Activated CD8-positive, alpha-beta T cell treated with anti-CD3 and anti-CD28 coated beads for 36 hours (primary cell): Measurements from ENCODE around the gene TPCN1. TPM values are rescaled to one million over a fixed set of nuclear protein-coding genes. Genes with fewer than 3 reads are reported as not detected.

Source experiments
- ATAC-seq: fragments of 200-7000 bp; cut with Tn5 transposase; one replicate; pipeline ENCODE4 v1.10.0; 2021; ENCODE audit warnings: mild to moderate bottlenecking, moderate library complexity
- CTCF ChIA-PET: fragments of 350-600 bp; sonication (Branson Sonifier 250); formaldehyde crosslinking; loops from one replicate; lab custom pipeline; 2021; ENCODE audit warnings: antibody characterized with exemption; lab: Charles Lee
- POLR2A ChIA-PET: fragments of 350-600 bp; sonication (Branson Sonifier 250); formaldehyde crosslinking; loops from one replicate; lab custom pipeline; 2021; ENCODE audit warnings: antibody characterized with exemption; lab: Charles Lee
- DNase-seq: peaks from one replicate; pipeline ENCODE4 v3.0.0-alpha.2; 2020
- H3K27ac Mint-ChIP-seq: one replicate; pipeline ENCODE4 v1.8.0; 2021; ENCODE audit warnings: mild to moderate bottlenecking, mixed read lengths
- H3K27me3 Mint-ChIP-seq: one replicate; pipeline ENCODE4 v1.8.0; 2021; ENCODE audit warnings: mixed read lengths
- H3K36me3 Mint-ChIP-seq: one replicate; pipeline ENCODE4 v1.8.0; 2021; ENCODE audit warnings: low read depth, mixed read lengths
- H3K4me1 Mint-ChIP-seq: one replicate; pipeline ENCODE4 v1.8.0; 2021; ENCODE audit warnings: low read depth, mixed read lengths
- H3K4me3 Mint-ChIP-seq: one replicate; pipeline ENCODE4 v1.8.0; 2021; ENCODE audit warnings: mild to moderate bottlenecking, moderate library complexity, mixed read lengths
- H3K9me3 Mint-ChIP-seq: one replicate; pipeline ENCODE4 v1.8.0; 2021; ENCODE audit warnings: mixed read lengths
- CTCF ChIP-seq: fragments of 200-600 bp; IDR thresholded peaks from one replicate; pipeline ENCODE4 v1.8.0; 2022; ENCODE audit warnings: antibody characterized with exemption, mild to moderate bottlenecking
- intact Hi-C: fragments of 100-400 bp; cut with micrococcal nuclease; formaldehyde crosslinking; loops from one replicate; pipeline ENCODE4 v1.10.0; 2022
- total RNA-seq, 2 experiments: library from RNA; stranded (reverse); gene quantifications; one replicate each; pipeline ENCODE4 v1.2.3, GENCODE V29; 2021

The TPCN1 gene
- total RNA-seq, 2 experiments from 2014 or later, result 29.9 to 33.5 TPM

DNA sequence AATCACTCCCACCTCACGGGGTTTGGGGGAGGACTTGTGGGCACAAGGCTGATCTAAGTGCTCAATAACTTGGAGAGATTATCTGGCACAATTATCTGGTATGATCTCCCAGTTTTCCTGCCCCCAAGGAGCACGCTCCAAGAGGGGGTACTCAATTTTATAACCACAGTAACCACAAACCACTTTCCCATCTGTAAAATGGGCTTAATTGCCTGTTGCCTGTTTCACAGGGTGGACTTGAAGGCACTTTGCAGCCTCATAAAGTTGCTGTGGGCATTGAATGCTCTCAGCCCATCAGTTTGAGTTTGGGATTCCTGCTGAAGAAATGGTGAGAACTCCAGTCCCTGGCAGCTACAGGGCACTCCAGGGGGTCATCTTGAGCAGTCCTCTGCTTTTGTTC, 109.2 kb downstream of the TPCN1 start:
- no peak overlapping the region for H3K4me3 Mint-ChIP-seq
- H3K4me1 Mint-ChIP-seq, result peaks cover 40% of the 10 kb centered on the region
- CTCF ChIA-PET, result no interaction called here
- no peak for TF ChIP-seq CTCF
- H3K36me3 Mint-ChIP-seq, result peaks cover 30% of the 10 kb centered on the region
- H3K9me3 Mint-ChIP-seq, result no peaks in the 10 kb centered on the region
- DNase-seq (no peak), ATAC-seq (no peak)
- H3K27me3 Mint-ChIP-seq, result no peaks in the 10 kb centered on the region
- POLR2A ChIA-PET, result interaction anchor here (0.7 kb wide), 1 partner anchor 14 kb away, joined by 3 read pairs; no protein-coding TSS in a partner anchor
- no peak overlapping the region for H3K27ac Mint-ChIP-seq
- intact Hi-C loops, result no loop called here

GRCh38 chr12:113332688-113333417, 111.6 kb downstream of the TPCN1 start:
- CTCF ChIA-PET, result interaction anchor here (1.8 kb wide), 1 partner anchor 93 kb away, joined by 4 read pairs; no protein-coding TSS in a partner anchor
- peak overlapping the region; percentile 96 for H3K4me3 Mint-ChIP-seq
- no peak overlapping the region for H3K27ac Mint-ChIP-seq
- TF ChIP-seq CTCF, result no peak
- POLR2A ChIA-PET, result interaction anchor here (0.6 to 1.5 kb wide), 3 partner anchors 9 to 220 kb away, joined by 3 read pairs; no protein-coding TSS in a partner anchor
- DNase-seq (no peak), ATAC-seq (no peak)
- peaks cover 36% of the 10 kb centered on the region for H3K4me1 Mint-ChIP-seq
- H3K36me3 Mint-ChIP-seq, result peaks cover 27% of the 10 kb centered on the region
- H3K27me3 Mint-ChIP-seq, result no peaks in the 10 kb centered on the region
- intact Hi-C loops, result no loop called here
- H3K9me3 Mint-ChIP-seq, result no peaks in the 10 kb centered on the region

DNA sequence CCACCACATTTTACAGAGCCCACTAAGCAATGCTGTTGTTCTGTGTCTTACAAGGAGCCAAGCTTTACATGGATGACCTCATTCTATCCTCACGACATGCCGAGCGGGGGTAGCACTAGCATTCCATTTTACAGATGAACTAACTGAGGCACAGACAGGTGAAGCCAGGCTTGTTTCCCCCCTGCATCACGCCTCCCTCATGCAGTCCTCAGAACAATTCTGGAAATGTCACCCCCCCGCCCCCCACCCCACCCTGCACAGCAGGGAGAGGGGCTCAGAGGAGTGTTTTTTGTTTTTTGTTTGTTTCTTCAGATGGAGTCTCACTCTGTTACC, 112.1 kb downstream of the TPCN1 start:
- H3K27ac Mint-ChIP-seq, result no peak overlapping the region
- ChIA-PET POLR2A (interaction anchor here (0.6 to 1.2 kb wide), 2 partner anchors 9 to 221 kb away, joined by 3 read pairs; no protein-coding TSS in a partner anchor), CTCF (no interaction called here)
- H3K27me3 Mint-ChIP-seq, result no peaks in the 10 kb centered on the region
- no peaks in the 10 kb centered on the region for H3K9me3 Mint-ChIP-seq
- peaks cover 33% of the 10 kb centered on the region for H3K4me1 Mint-ChIP-seq
- DNase-seq (no peak), ATAC-seq (no peak)
- no peak for TF ChIP-seq CTCF
- intact Hi-C loops, result no loop called here
- H3K36me3 Mint-ChIP-seq, result peaks cover 25% of the 10 kb centered on the region
- peak overlapping the region; percentile 96 for H3K4me3 Mint-ChIP-seq

GRCh38 chr12:113333877-113334785, 112.9 kb downstream of the TPCN1 start:
- Mint-ChIP-seq H3K9me3 (no peaks in the 10 kb centered on the region), H3K36me3 (peaks cover 23% of the 10 kb centered on the region), H3K27ac (peak overlapping the region; percentile 67), H3K4me1 (peaks cover 30% of the 10 kb centered on the region), H3K4me3 (peak overlapping the region; percentile 96), H3K27me3 (no peaks in the 10 kb centered on the region)
- POLR2A ChIA-PET, result interaction anchor here (0.6 kb wide), 1 partner anchor 25 kb away, joined by 3 read pairs; the partner anchor contains the start of gene PLBD2
- CTCF ChIA-PET, result interaction anchor here (0.9 kb wide), 1 partner anchor 17 kb away, joined by 3 read pairs; no protein-coding TSS in a partner anchor
- ATAC-seq, result peak; percentile 13
- intact Hi-C loops, result loop anchor here (2.0 kb wide), 1 partner anchor 19 kb away; no protein-coding TSS in a partner anchor
- no peak for TF ChIP-seq CTCF
- DNase-seq, result no peak
